Activated naive CD4-positive, alpha-beta T cell treated with anti-CD3 and anti-CD28 coated beads, Interleukin-2, amount 10 ng/mL, durations not matched to agents 5 hours and 36 hours (primary cell): ENCODE measurements around the gene FGF12. TPM values are rescaled to one million over a fixed set of nuclear protein-coding genes. Genes with fewer than 3 reads are reported as not detected.

Experiments used
- total RNA-seq, 2 experiments: library from RNA; stranded (reverse); gene quantifications; one replicate each; pipeline ENCODE4 v1.2.3, GENCODE V29; 2021

Gene FGF12
- total RNA-seq, result not detected

DNA sequence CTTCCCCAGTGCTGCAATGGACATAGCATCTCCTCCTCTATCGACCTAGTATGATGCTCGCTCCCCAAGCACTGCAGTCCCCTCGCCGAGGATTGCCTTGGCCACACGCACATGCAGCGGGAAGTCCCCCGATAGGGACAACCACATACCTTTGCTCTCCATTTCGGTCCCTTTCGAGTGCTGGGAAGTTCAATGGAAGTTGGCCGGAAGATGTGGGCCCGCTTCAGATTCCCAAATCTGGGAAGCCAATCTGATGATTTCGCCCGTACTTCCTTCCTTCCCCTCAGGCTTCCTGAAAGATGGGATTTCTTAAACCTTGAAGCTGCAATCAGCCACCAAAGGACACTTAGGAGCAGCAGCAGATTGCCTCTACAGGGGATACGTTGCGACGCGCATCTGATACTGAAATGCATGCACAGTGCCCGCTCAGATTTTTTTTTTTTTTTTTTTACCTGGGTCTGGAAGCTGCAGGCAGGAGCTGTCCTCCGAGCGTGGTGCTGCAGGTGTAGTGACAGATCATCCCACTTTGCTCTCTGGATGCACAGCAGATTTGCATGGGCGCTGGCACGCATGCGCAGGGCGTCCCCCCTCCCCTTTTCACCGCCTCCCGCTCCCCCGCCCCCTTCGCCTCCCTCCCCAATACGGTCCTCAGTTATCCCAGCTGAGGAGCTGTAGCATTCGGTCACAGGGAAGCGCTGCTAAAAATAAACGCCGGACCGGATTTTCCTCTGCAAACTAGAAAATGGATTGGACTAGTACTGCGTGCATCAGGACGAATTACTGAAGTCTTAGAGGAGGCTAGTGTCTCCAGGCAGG, at the start of gene FGF12:
Gene FGF12 (minus strand): TSS at position 510 of the 816 bp plus-strand sequence.

Other genes starting within 250 kb of the FGF12 start
- gene MB21D2, start 190.3 kb upstream of the FGF12 start, total RNA-seq, result 10 to 100 TPM; 15.3 to 15.6 TPM